Panc1 (cell line): ENCODE measurements around the gene NR1H3.

Experiments
- POLR2AphosphoS5 ChIP-seq: IDR thresholded peaks from 2 replicates; pipeline ENCODE4 v1.6.1; 2012; ENCODE audit warnings: mild to moderate bottlenecking, low read depth, low read length, moderate library complexity
- TCF7L2 ChIP-seq: IDR thresholded peaks from 2 replicates; pipeline ENCODE4 v1.6.1; 2011; ENCODE audit warnings: mild to moderate bottlenecking, low read depth, low read length, inconsistent platforms
- TF ChIP-seq, protein P1 (sequence below): fragments of 450-650 bp; IDR thresholded peaks from 2 replicates; pipeline ENCODE4 v1.5.1; 2017; ENCODE audit warnings: mild to moderate bottlenecking
- TF ChIP-seq, protein P2 (sequence below), 2 experiments: IDR thresholded peaks; 2 replicates each; pipeline ENCODE4 v1.6.1; 2011 to 2012; ENCODE audit warnings: low read depth in 2 of 2, control low read depth in 1 of 2, low read length in 1 of 2, mild to moderate bottlenecking in 1 of 2, moderate library complexity in 1 of 2; ENCODE audit not compliant: insufficient read depth in 1 of 2

DNA sequence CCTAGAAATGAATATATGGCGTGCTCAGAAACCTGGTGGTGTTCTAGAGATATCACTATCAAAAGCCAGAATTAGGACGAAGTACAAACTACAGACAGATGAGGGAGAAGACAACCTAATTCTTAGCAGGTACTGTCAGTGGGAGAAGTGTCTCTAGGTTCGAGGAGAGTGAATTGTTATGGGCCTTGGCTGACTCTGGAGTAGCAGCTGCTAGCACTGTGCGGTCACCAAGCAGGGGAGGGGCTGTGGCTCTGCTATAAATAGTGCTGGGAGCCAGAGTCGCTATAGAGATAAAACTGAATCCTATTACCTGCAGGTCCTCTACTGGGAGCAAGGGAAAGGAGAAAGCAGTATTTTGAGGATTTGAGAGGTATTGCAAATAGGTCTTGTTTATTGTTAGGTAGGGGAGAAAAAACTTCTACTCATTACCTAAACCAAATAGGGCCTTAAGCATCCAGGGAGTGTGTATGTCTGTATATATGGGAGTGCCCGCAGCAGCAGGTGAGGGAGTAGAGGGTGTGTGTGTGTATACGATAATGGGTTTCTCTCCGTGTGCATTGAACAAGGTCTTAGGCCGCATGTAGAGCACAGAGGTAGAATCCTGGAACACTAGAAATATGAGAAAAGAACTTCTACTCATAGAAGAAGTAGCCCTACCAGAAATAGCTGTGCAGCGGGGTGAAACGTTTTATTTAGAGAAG lies 14.3 kb downstream of the NR1H3 start:
- TF ChIP-seq, protein P1, sequence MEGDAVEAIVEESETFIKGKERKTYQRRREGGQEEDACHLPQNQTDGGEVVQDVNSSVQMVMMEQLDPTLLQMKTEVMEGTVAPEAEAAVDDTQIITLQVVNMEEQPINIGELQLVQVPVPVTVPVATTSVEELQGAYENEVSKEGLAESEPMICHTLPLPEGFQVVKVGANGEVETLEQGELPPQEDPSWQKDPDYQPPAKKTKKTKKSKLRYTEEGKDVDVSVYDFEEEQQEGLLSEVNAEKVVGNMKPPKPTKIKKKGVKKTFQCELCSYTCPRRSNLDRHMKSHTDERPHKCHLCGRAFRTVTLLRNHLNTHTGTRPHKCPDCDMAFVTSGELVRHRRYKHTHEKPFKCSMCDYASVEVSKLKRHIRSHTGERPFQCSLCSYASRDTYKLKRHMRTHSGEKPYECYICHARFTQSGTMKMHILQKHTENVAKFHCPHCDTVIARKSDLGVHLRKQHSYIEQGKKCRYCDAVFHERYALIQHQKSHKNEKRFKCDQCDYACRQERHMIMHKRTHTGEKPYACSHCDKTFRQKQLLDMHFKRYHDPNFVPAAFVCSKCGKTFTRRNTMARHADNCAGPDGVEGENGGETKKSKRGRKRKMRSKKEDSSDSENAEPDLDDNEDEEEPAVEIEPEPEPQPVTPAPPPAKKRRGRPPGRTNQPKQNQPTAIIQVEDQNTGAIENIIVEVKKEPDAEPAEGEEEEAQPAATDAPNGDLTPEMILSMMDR: no peak
- TF ChIP-seq TCF7L2: no peak
- TF ChIP-seq POLR2AphosphoS5: no peak
- TF ChIP-seq, protein P2, sequence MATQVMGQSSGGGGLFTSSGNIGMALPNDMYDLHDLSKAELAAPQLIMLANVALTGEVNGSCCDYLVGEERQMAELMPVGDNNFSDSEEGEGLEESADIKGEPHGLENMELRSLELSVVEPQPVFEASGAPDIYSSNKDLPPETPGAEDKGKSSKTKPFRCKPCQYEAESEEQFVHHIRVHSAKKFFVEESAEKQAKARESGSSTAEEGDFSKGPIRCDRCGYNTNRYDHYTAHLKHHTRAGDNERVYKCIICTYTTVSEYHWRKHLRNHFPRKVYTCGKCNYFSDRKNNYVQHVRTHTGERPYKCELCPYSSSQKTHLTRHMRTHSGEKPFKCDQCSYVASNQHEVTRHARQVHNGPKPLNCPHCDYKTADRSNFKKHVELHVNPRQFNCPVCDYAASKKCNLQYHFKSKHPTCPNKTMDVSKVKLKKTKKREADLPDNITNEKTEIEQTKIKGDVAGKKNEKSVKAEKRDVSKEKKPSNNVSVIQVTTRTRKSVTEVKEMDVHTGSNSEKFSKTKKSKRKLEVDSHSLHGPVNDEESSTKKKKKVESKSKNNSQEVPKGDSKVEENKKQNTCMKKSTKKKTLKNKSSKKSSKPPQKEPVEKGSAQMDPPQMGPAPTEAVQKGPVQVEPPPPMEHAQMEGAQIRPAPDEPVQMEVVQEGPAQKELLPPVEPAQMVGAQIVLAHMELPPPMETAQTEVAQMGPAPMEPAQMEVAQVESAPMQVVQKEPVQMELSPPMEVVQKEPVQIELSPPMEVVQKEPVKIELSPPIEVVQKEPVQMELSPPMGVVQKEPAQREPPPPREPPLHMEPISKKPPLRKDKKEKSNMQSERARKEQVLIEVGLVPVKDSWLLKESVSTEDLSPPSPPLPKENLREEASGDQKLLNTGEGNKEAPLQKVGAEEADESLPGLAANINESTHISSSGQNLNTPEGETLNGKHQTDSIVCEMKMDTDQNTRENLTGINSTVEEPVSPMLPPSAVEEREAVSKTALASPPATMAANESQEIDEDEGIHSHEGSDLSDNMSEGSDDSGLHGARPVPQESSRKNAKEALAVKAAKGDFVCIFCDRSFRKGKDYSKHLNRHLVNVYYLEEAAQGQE (IDR thresholded peaks at IDR 0.05; ENCODE audit: insufficient read depth in 1 of 2, low read depth in 2 of 2, low read length in 1 of 2): no peak
